ENCODE results near the gene ZSWIM1. TPM values are rescaled to one million over a fixed set of nuclear protein-coding genes. Genes with fewer than 3 reads are reported as not detected.

Gene ZSWIM1
- total RNA-seq, 1 donor from 2014 or later: 12.0 TPM

DNA sequence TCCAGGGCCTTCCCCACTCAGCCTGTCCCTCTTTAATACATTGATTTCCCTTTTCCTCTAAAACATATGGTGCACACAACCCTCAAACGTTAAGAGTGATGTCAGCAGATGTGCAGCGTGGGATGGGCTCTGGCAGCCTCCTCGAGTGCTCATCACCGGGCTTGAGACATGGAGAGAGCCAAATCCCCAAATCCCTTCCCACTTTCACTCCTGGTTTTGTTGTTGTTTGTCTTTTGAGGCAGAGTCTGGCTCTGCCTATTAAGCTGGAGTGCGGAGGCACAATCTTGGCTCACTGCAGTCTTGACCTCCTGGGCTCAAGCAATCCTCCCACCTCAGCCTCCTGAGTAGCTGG is 36.7 kb downstream of the ZSWIM1 start:
- Mint-ChIP-seq H3K27me3 (ENCODE audit: low read depth) (peaks cover 8% of the 10 kb centered on the region), H3K4me1 (peaks cover 14% of the 10 kb centered on the region), H3K36me3 (no peaks in the 10 kb centered on the region), H3K9me3 (no peaks in the 10 kb centered on the region), H3K27ac (no peak overlapping the region), H3K4me3 (no peak overlapping the region)
- DNase-seq (ENCODE audit: low spot score in 2 of 2, unreplicated experiment in 2 of 2): no peak
- TF ChIP-seq, protein P1, sequence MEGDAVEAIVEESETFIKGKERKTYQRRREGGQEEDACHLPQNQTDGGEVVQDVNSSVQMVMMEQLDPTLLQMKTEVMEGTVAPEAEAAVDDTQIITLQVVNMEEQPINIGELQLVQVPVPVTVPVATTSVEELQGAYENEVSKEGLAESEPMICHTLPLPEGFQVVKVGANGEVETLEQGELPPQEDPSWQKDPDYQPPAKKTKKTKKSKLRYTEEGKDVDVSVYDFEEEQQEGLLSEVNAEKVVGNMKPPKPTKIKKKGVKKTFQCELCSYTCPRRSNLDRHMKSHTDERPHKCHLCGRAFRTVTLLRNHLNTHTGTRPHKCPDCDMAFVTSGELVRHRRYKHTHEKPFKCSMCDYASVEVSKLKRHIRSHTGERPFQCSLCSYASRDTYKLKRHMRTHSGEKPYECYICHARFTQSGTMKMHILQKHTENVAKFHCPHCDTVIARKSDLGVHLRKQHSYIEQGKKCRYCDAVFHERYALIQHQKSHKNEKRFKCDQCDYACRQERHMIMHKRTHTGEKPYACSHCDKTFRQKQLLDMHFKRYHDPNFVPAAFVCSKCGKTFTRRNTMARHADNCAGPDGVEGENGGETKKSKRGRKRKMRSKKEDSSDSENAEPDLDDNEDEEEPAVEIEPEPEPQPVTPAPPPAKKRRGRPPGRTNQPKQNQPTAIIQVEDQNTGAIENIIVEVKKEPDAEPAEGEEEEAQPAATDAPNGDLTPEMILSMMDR (IDR thresholded peaks at IDR 0.05; ENCODE audit: unreplicated experiment): no peak

DNA sequence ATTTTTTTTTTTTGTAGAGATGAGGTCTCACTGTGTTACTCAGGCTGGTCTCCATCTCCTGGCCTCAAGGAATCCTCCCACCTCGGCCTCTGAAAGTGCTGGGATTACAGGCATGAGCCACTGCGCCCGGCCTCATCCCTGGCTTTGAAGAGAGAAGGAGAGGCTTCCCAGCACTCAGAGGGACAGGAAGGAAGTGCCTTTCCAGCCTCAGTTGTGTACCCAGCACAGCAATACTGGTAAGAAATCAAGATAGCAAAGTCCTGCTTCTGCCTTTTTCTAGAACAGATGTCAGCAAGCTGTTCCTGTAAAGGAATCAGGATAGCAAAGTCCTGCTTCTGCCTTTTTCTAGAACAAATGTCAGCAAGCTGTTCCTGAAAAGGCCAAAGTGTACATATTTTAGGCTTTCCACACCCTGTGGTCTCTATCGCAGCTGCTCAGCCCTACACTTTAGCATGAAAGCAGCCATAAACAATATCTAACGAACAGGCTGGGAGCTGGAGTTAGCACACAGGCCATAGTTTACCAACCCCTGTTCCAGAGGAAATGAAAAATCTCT is 37.2 kb downstream of the ZSWIM1 start:
- no peak for DNase-seq (ENCODE audit: low spot score in 2 of 2, unreplicated experiment in 2 of 2)
- no peaks in the 10 kb centered on the region for H3K9me3 Mint-ChIP-seq
- TF ChIP-seq, protein P1 (IDR thresholded peaks at IDR 0.05; ENCODE audit: unreplicated experiment): no peak
- no peaks in the 10 kb centered on the region for H3K36me3 Mint-ChIP-seq
- no peak overlapping the region for H3K27ac Mint-ChIP-seq
- H3K4me3 Mint-ChIP-seq: no peak overlapping the region
- peaks cover 8% of the 10 kb centered on the region for H3K27me3 Mint-ChIP-seq (ENCODE audit: low read depth)
- H3K4me1 Mint-ChIP-seq: peaks cover 16% of the 10 kb centered on the region

DNA sequence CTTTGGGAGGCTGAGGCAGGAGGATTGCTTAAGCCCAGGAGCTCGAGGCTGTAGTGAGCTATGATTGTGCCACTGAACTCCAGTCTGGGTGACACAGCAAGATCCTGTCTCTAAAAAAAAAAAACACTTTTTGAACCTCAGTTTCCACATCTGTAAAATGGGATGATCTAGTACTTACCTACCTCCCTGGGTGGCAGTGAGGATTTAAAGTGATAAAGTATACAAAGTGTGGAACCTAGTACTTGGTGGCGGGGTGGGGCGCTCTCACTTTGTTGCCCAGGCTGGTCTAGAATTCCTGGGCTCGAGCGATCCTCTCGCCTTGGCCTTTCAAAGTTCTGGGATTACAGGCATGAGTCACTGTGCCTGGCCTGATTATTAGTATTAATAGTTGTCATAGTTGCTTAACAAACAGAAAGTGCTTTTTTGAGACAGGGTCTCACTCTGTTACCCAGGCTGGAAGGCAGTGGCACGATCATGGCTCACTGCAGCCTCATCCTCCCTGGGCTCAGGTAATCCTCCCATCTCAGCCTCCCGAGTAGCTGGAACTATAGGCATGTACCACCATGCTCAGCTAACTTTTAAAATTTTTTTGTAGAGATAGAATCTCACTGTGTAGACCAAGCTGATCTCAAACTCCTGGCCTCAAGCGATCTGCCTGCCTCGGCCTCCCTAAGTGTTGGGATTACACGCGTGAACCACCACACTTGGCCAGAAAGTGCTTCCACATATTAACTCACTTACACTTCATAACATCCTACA is 37.9 kb downstream of the ZSWIM1 start:
- H3K9me3 Mint-ChIP-seq: no peaks in the 10 kb centered on the region
- H3K27ac Mint-ChIP-seq: no peak overlapping the region
- no peak for DNase-seq (ENCODE audit: low spot score in 2 of 2, unreplicated experiment in 2 of 2)
- H3K27me3 Mint-ChIP-seq (ENCODE audit: low read depth): peaks cover 8% of the 10 kb centered on the region
- H3K4me1 Mint-ChIP-seq: peaks cover 16% of the 10 kb centered on the region
- no peaks in the 10 kb centered on the region for H3K36me3 Mint-ChIP-seq
- H3K4me3 Mint-ChIP-seq: no peak overlapping the region
- TF ChIP-seq, protein P1 (IDR thresholded peaks at IDR 0.05; ENCODE audit: unreplicated experiment): no peak

DNA sequence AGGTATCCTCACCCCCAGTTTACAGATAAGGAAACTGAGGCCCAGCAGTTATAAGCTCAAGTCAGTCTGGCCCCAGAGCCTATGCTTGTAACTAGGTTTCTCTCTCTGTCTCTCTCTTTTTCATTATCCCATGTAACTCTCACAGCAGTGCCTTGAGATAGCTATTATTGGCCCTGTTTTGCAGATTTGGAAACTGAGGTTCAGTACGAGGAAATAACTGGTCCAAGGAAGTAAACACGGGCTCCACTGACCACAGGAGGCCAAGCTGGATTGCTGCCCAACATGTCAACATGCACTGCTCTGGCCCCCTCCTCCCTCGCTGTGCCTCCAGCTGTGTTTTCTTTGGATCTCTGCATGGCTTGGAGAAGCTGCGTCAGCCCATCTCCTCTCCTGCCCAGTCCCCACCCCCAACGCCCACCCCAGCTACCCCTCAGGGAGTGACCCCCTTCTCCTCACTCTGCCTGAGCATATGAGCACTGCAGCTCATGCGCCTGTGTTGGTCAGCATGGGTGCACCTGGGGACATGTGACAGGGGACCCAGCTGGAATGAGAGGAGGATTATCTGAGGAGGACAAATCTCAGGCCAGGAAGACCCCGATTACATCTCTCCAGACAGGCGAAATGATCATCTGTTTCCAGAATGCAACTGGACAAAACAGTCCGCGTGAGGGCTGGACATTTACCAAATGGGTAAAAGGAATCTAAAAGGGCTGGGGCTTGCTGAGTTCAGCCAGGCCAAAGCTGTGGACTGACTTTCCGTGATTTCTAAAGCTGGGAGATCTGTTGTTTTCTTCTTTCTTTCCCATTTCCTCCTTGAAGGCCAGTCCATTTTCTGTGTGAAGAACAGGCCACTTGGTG is 38.7 kb downstream of the ZSWIM1 start:
- Mint-ChIP-seq H3K27me3 (ENCODE audit: low read depth) (peaks cover 8% of the 10 kb centered on the region), H3K36me3 (no peaks in the 10 kb centered on the region), H3K4me1 (peaks cover 19% of the 10 kb centered on the region), H3K27ac (peak overlapping the region; percentile 6), H3K4me3 (no peak overlapping the region), H3K9me3 (no peaks in the 10 kb centered on the region)
- TF ChIP-seq, protein P1 (IDR thresholded peaks at IDR 0.05; ENCODE audit: unreplicated experiment): no peak
- DNase-seq (ENCODE audit: low spot score in 2 of 2, unreplicated experiment in 2 of 2): no peak

DNA sequence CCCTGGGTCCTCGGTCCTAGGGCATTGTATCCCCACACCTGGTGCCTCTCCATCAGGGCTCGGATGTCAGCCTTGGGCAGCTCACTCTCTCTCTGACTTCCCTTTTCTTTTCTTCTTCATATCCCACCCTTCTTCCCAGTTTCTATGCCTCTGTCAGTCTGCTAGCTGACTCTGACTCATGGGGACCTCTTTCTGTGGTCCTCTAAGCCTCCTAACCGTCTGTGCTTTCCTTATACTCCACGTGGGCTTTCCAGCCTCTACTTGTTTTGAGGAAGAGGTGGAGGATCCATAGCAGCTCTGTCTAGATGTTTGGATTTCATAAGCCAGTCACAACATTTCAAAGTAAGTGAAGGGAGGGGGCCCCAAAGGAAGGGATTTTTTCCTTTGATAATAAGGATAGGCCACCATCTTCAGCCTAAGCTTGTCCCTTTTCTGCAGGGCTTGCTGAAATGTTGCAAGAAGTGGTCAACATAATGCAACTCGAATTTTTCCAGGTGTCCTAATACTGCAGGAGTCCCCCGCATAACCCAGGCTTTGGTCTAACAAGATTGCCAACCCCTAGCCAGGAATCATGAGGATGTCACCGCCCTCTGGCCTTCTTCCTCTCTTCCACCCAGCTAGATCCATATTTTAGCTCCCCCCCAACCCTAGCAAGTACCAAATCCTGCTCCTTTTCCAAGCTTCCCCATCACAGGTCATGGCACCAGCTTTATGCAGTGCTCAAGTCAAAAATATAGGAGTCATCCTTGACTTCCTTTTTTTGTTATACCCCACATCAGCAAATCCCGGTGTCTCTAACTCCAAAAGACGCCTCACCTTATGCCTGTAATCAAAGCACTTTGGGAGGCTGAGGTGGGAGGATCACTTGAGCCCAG is 39.7 kb downstream of the ZSWIM1 start:
- TF ChIP-seq, protein P1 (IDR thresholded peaks at IDR 0.05; ENCODE audit: unreplicated experiment): no peak
- Mint-ChIP-seq H3K4me3 (no peak overlapping the region), H3K36me3 (no peaks in the 10 kb centered on the region)

More for the DNA sequence above, 39.7 kb downstream of the ZSWIM1 start:
- Mint-ChIP-seq H3K4me1 (peaks cover 19% of the 10 kb centered on the region), H3K27ac (peak overlapping the region; percentile 6), H3K9me3 (no peaks in the 10 kb centered on the region), H3K27me3 (ENCODE audit: low read depth) (peaks cover 8% of the 10 kb centered on the region)
- no peak for DNase-seq (ENCODE audit: low spot score in 2 of 2, unreplicated experiment in 2 of 2)

Data from mesothelial cell of epicardium (in vitro differentiated cells).